ENCODE measurements around the gene HSFY1.
"Not testable (repeated sequence)": the region's sequence is repeated elsewhere in the genome, so short reads cannot be mapped to it uniquely, and the experiment has no call there.

The HSFY1 gene, protein sequence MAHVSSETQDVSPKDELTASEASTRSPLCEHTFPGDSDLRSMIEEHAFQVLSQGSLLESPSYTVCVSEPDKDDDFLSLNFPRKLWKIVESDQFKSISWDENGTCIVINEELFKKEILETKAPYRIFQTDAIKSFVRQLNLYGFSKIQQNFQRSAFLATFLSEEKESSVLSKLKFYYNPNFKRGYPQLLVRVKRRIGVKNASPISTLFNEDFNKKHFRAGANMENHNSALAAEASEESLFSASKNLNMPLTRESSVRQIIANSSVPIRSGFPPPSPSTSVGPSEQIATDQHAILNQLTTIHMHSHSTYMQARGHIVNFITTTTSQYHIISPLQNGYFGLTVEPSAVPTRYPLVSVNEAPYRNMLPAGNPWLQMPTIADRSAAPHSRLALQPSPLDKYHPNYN

GRCh38 chrY:18546420-18546819 lies at the start of gene HSFY1:
HSFY1 (plus strand) TSS chrY:18546720; CDS start chrY:18546788, 68 bp downstream.
- not testable (repeated sequence) for DNase-seq

GRCh38 chrY:18504266-18504665 lies 42.3 kb upstream of the HSFY1 start:
- DNase-seq: not testable (repeated sequence)

GRCh38 chrY:18530995-18531655 lies 15.4 kb upstream of the HSFY1 start:
- not testable (repeated sequence) for DNase-seq

DNA sequence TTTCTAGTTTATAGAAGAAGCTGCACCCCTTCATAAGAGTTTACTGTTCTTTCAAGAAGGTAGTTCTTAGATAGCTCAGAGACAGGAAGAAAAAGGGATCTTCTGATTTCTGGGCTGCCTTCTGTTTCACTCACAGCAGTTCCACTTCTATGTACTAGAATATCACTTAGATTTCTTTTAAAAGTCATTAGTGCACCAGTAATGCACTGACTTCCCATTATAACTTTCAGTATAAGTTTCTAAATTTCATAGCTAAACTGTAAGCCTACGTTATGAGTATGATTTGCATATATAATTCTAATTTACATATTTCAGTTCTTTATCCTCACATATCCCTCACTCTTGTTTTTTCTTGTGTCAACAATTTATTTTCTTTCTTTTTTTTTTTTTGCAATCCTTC lies 7.6 kb upstream of the HSFY1 start:
- not testable (repeated sequence) for DNase-seq

GRCh38 chrY:18553132-18553531 lies 6.6 kb downstream of the HSFY1 start:
- not testable (repeated sequence) for DNase-seq

- not testable (repeated sequence) for DNase-seq
Measured at GRCh38 chrY:18565915-18566314, 19.4 kb downstream of the HSFY1 start.
